PC-3 (cell line): Measurements from ENCODE around the gene GALNS. TPM values are rescaled to one million over a fixed set of nuclear protein-coding genes. Genes with fewer than 3 reads are reported as not detected.

Experiments
- ATAC-seq: fragments of 200-7000 bp; cut with Tn5 transposase; 2 replicates; pipeline ENCODE4 v1.9.1; 2020; ENCODE audit warnings: mild to moderate bottlenecking, moderate library complexity
- BruUV-seq: library from RNA; stranded (reverse); fragments of 400-500 nt; replicated peaks from 2 replicates; lab custom pipeline; 2021; lab: Mats Ljungman, UMichigan
- CTCF ChIA-PET: fragments of 300-600 bp; sonication (Branson Sonifier 250); formaldehyde crosslinking; loops from one replicate; lab custom pipeline; 2022; ENCODE audit warnings: antibody characterized with exemption; lab: Charles Lee
- POLR2A ChIA-PET: fragments of 300-600 bp; sonication (Branson Sonifier 250); formaldehyde crosslinking; loops from one replicate; lab custom pipeline; 2022; ENCODE audit warnings: antibody characterized with exemption; ENCODE audit not compliant: unreplicated experiment; lab: Charles Lee
- DNase-seq: peaks from one replicate; pipeline ENCODE4 v3.0.0-alpha.2; 2015
- H2AFZ ChIP-seq: fragments of 300-600 bp; sonication (generic); 2 replicates; pipeline ENCODE4 v1.6.0; 2016; ENCODE audit warnings: antibody characterized with exemption, low read length
- H3F3A ChIP-seq: fragments of 300-600 bp; sonication (generic); one replicate; pipeline ENCODE4 v1.6.0; 2017; ENCODE audit warnings: antibody characterized with exemption, low read length, control low read depth, mild to moderate bottlenecking; ENCODE audit not compliant: unreplicated experiment
- H3K27ac ChIP-seq: fragments of 300-600 bp; sonication (generic); 2 replicates; pipeline ENCODE4 v1.5.1; 2016; ENCODE audit warnings: mild to moderate bottlenecking, low read length
- H3K27me3 ChIP-seq: fragments of 300-600 bp; sonication (generic); 2 replicates; pipeline ENCODE4 v1.6.1; 2016; ENCODE audit warnings: low read length, mixed read lengths
- H3K36me3 ChIP-seq: fragments of 300-600 bp; sonication (generic); 2 replicates; pipeline ENCODE4 v1.6.1; 2016; ENCODE audit warnings: low read depth, mixed run types, low read length, mixed read lengths
- H3K4me1 ChIP-seq: fragments of 300-600 bp; sonication (generic); 2 replicates; pipeline ENCODE4 v1.5.1; 2016; ENCODE audit warnings: low read length; ENCODE audit not compliant: insufficient read depth
- H3K4me2 ChIP-seq: fragments of 300-600 bp; sonication (generic); 2 replicates; pipeline ENCODE4 v1.6.0; 2016; ENCODE audit warnings: low read length
- H3K4me3 ChIP-seq: fragments of 300-600 bp; sonication (generic); 2 replicates; pipeline ENCODE4 v1.5.1; 2016; ENCODE audit warnings: mild to moderate bottlenecking, low read length, mixed read lengths
- H3K79me2 ChIP-seq: fragments of 300-600 bp; sonication (generic); 2 replicates; pipeline ENCODE4 v1.6.1; 2017; ENCODE audit warnings: low read length, mixed read lengths
- H3K9ac ChIP-seq: fragments of 300-600 bp; sonication (generic); 2 replicates; pipeline ENCODE4 v1.6.0; 2016; ENCODE audit warnings: mild to moderate bottlenecking, low read length
- H3K9me2 ChIP-seq: fragments of 300-600 bp; sonication (generic); replicated peaks from 2 replicates; pipeline ENCODE4 v1.6.1; 2016; ENCODE audit warnings: mixed run types, low read length, mixed read lengths
- H3K9me3 ChIP-seq: fragments of 300-600 bp; sonication (generic); 2 replicates; pipeline ENCODE4 v1.6.1; 2016; ENCODE audit warnings: low read length, mixed read lengths
- H4K20me1 ChIP-seq: fragments of 300-600 bp; sonication (generic); 2 replicates; pipeline ENCODE4 v1.6.1; 2016; ENCODE audit warnings: low read length, mixed read lengths
- EZH2 ChIP-seq: fragments of 300-600 bp; sonication (generic); IDR thresholded peaks from one replicate; pipeline ENCODE4 v1.6.1; 2017; ENCODE audit warnings: antibody characterized with exemption, mild to moderate bottlenecking, low read length; ENCODE audit not compliant: unreplicated experiment
- EZH2phosphoT487 ChIP-seq: fragments of 300-600 bp; sonication (generic); IDR thresholded peaks from 2 replicates; pipeline ENCODE4 v1.6.1; 2018; ENCODE audit warnings: mild to moderate bottlenecking, antibody characterized with exemption, low read length, borderline replicate concordance
- intact Hi-C: fragments of 100-400 bp; cut with micrococcal nuclease; formaldehyde crosslinking; loops from 2 replicates; pipeline ENCODE4 v1.9.0; 2023
- total RNA-seq: library from RNA; depleted of rRNA; stranded (reverse); fragments of >200 nt; gene quantifications from 2 replicates; pipeline ENCODE4 v1.2.3, GENCODE V29; 2014
- TF ChIP-seq, protein P1 (sequence below): fragments of 300-600 bp; sonication (generic); conservative IDR thresholded peaks from 2 replicates; pipeline ENCODE4 v1.5.1; 2017; ENCODE audit warnings: antibody characterized with exemption, low read depth, mild to moderate bottlenecking, low read length

The GALNS gene
- total RNA-seq, 1 experiment from 2014 or later = 18.3 TPM

DNA sequence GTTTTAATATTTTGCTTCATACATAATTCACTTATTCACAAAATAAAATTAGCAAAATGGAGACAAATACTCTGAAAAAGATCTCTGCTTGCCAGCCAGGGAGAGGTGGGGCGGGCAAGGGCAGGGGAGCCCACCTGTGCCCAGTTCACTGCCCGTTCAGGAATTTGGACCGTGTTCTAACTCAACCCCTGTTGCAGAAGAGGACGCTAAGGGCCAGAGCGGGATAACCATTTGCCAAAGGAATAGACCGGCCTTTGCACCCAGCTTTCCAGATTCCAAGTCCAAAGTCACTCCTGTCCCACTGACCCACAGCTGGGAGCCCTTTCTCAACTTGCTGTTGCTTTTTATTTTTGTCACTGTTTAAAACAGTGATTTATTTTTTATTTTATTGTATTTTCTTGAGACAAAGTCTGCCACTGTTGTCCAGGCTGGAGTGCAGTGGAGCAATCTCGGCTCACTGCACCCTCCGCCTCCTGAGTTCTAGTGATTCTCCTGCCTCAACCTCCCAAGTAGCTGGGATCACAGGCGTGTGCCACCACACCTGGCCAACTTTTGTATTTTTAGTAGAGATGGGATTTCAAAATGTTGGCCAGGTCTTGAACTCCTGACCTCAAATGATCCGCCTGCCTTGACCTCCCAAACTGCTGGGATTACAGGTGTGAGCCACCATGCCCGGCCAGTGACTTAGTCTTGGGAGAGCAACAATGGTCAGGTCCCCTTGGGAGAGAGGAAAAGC, 69.0 kb downstream of the GALNS start:
- Histone ChIP-seq H3K27ac (no peak overlapping the region), H3K9me3 (no peaks in the 10 kb centered on the region), H3K36me3 (no peaks in the 10 kb centered on the region), H4K20me1 (0 out of 2 replicates have a peak, but pooled peaks cover 11% of the 10 kb centered on the region), H3K4me1 (peaks cover 8% of the 10 kb centered on the region), H3K4me2 (no peak overlapping the region), H3F3A (no peaks in the 10 kb centered on the region), H3K79me2 (peaks cover 22% of the 10 kb centered on the region), H3K9me2 (no peaks in the 10 kb centered on the region), H2AFZ (no peak overlapping the region), H3K9ac (no peak overlapping the region), H3K4me3 (no peak overlapping the region), H3K27me3 (no peaks in the 10 kb centered on the region)
- DNase-seq (no peak), ATAC-seq (no peak)
- ChIA-PET CTCF (interaction anchor here (1.0 kb wide), 1 partner anchor 50 kb away, joined by 4 read pairs; no protein-coding TSS in a partner anchor), POLR2A (interaction anchor here (0.6 kb wide), 1 partner anchor 27 kb away, joined by 8 read pairs; no protein-coding TSS in a partner anchor)
- TF ChIP-seq EZH2phosphoT487 (no peak), EZH2 (no peak)
- TF ChIP-seq, protein P1, sequence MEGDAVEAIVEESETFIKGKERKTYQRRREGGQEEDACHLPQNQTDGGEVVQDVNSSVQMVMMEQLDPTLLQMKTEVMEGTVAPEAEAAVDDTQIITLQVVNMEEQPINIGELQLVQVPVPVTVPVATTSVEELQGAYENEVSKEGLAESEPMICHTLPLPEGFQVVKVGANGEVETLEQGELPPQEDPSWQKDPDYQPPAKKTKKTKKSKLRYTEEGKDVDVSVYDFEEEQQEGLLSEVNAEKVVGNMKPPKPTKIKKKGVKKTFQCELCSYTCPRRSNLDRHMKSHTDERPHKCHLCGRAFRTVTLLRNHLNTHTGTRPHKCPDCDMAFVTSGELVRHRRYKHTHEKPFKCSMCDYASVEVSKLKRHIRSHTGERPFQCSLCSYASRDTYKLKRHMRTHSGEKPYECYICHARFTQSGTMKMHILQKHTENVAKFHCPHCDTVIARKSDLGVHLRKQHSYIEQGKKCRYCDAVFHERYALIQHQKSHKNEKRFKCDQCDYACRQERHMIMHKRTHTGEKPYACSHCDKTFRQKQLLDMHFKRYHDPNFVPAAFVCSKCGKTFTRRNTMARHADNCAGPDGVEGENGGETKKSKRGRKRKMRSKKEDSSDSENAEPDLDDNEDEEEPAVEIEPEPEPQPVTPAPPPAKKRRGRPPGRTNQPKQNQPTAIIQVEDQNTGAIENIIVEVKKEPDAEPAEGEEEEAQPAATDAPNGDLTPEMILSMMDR = no peak
- intact Hi-C loops = no loop called here
- BruUV-seq = no TSS peak

DNA sequence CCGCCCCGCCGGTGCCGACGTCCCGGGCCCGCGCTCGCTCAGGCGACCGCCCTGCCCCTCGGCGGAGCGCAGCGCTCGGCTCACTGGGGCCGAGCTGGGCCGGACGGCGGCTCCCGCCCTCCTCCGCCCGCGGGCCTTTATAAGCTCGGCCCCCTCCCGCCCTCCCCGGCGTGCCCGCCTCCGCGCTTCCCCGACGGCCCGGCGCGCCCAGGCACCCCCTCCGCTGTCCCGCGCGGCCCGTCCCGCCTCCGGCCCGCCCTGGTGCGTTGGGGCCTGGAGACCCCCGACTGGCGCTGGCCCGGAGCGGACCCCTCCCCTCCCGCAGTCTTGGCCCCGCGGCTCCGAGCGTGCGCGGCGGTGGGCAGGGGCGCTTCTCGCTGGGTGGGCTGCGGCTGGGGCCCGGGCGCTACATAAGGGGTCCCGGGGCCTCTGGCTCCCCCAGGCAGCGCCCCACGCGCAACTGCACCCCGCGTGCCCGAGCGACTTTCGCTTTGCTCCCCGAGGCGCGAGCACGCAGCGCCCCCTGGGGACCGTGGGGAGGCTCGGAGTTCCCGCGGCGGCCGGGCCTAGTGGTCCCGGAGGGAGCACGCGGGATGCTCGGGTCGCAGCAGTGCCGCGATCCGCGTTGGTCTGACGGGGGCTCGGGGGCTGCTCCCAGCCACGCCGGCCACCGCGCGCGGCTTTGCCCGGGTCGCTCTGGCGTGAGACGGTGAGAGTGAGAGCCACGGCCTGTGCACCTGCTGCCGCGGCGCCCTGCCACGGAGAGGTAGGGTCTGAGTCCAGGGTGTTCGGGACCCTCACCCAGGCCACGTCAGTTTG, 71.4 kb downstream of the GALNS start, which contains the start of gene PIEZO1:
Gene PIEZO1 (minus strand): TSS at position 115 of the 819 bp plus-strand sequence. CDS start 256 bp downstream, outside the sequence.
- Histone ChIP-seq H3K36me3 (no peaks in the 10 kb centered on the region), H2AFZ (peak within 1 kb of the TSS; percentile 72), H3K27ac (peak within 1 kb of the TSS; percentile 53), H3K79me2 (peaks cover 46% of the 10 kb centered on the region), H3K27me3 (no peaks in the 10 kb centered on the region), H3K4me2 (peak within 1 kb of the TSS; percentile 88), H3F3A (no peaks in the 10 kb centered on the region), H4K20me1 (peaks cover 14% of the 10 kb centered on the region; the same call in 1 of the 2 replicates), H3K9me2 (no peaks in the 10 kb centered on the region), H3K4me1 (peaks cover 30% of the 10 kb centered on the region), H3K4me3 (peak within 1 kb of the TSS; percentile 76), H3K9ac (peak within 1 kb of the TSS; percentile 84), H3K9me3 (no peaks in the 10 kb centered on the region)
- TF ChIP-seq EZH2phosphoT487 (no peak), EZH2 (no peak)
- TF ChIP-seq, protein P1 = peak; percentile 70
- no TSS peak for BruUV-seq
- ChIA-PET POLR2A (interaction anchor here (1.0 kb wide), 1 partner anchor 48 kb away, joined by 4 read pairs; no protein-coding TSS in a partner anchor), CTCF (interaction anchor here (0.6 to 2.7 kb wide), 3 partner anchors 21 to 48 kb away, joined by 3 to 21 read pairs (median 3); no protein-coding TSS in a partner anchor)
- ATAC-seq (peak; percentile 38), DNase-seq (peak; percentile 53)
- intact Hi-C loops = loop anchor here (2.0 kb wide), 1 partner anchor 49 kb away; no protein-coding TSS in a partner anchor
